Cerebellar nuclear complex (tissue), 1 donor: ENCODE results near the gene SERTM1.

Experiments
- DNase-seq, 2 experiments: peaks; one replicate each; lab custom pipeline; 2025; lab: John Stamatoyannopoulos, UW

The SERTM1 gene

GRCh38 chr13:36710396-36710795, 36.6 kb downstream of the SERTM1 start:
- no peak for DNase-seq

GRCh38 chr13:36712290-36712689, 38.5 kb downstream of the SERTM1 start:
- no peak for DNase-seq

GRCh38 chr13:36712770-36713169, 39.0 kb downstream of the SERTM1 start:
- DNase-seq, result no peak

- no peak for DNase-seq
Measured at GRCh38 chr13:36713887-36714286, 40.1 kb downstream of the SERTM1 start.

- no peak for DNase-seq
Measured at GRCh38 chr13:36715841-36716240, 42.0 kb downstream of the SERTM1 start.

- DNase-seq, result no peak
Measured at GRCh38 chr13:36717017-36717416, 43.2 kb downstream of the SERTM1 start.

- no peak for DNase-seq
Measured at GRCh38 chr13:36717966-36718545, 44.2 kb downstream of the SERTM1 start.

- DNase-seq, result no peak
Measured at GRCh38 chr13:36718686-36719085, 44.9 kb downstream of the SERTM1 start.

- no peak for DNase-seq
Measured at GRCh38 chr13:36724141-36724540, 50.3 kb downstream of the SERTM1 start.

- no peak for DNase-seq
Measured at GRCh38 chr13:36725936-36726335, 52.1 kb downstream of the SERTM1 start.

GRCh38 chr13:36728006-36728405, 54.2 kb downstream of the SERTM1 start:
- no peak for DNase-seq

- DNase-seq, result no peak
Measured at GRCh38 chr13:36736119-36736726, 62.4 kb downstream of the SERTM1 start.

GRCh38 chr13:36737524-36738083, 63.8 kb downstream of the SERTM1 start:
- no peak for DNase-seq

GRCh38 chr13:36745436-36745835, 71.6 kb downstream of the SERTM1 start:
- DNase-seq, result no peak

GRCh38 chr13:36746051-36746450, 72.2 kb downstream of the SERTM1 start:
- no peak for DNase-seq
